ENCODE measurements around the gene ZNF616. TPM values are rescaled to one million over a fixed set of nuclear protein-coding genes. Genes with fewer than 3 reads are reported as not detected.

ZNF616 gene
- total RNA-seq, 2 donors from 2014 or later, result 3.6 to 6.2 TPM

DNA sequence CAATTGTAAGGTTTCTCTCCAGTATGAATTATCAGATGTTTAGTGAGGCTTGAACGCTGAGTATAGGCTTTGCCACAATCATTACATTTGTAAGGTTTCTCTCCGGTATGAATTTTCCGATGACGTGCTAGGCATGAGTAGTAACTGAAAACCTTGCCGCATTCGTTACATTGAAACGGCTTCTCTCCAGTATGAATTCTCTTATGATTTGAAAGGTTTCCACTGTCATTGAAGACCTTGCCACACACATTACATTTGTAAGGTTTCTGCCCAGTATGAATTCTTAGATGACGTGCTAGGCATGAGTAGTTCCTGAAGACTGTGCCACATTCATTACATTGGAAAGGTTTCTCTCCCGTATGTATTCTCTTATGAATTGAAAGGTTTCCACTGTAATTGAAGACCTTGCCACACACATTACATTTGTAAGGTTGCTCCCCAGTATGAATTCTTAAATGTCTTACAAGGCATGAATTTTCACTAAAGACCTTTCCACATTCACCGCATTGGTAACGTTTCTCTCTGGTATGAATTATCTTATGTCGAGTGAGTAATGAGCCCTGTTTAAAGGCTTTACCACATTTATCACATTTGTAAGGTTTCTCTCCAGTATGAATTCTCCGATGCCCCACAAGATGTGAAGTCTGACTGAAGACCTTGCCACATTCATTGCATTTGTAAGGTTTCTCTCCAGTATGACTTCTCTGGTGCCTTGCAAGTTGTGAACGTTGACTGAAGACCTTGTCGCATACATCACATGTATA is 16.0 kb upstream of the ZNF616 start:
- Histone ChIP-seq H3K36me3 (replicated peaks in 1 of 2; ENCODE audit: insufficient read depth in 1 of 2, low read depth in 2 of 2) (peaks cover 6 to 16% of the 10 kb centered on the region in 2 donors), H3K9me3 (peaks cover 0 to 47% (median 0%) of the 10 kb centered on the region in 3 donors), H3K4me1 (no peaks in the 10 kb centered on the region), H3K27ac (no peak overlapping the region), H3K4me3 (no peak overlapping the region), H3K27me3 (no peaks in the 10 kb centered on the region)
- ATAC-seq (no peak), DNase-seq (no peak)
- no peak for TF ChIP-seq POLR2A (IDR thresholded peaks at IDR 0.05)
- TF ChIP-seq, protein P1, sequence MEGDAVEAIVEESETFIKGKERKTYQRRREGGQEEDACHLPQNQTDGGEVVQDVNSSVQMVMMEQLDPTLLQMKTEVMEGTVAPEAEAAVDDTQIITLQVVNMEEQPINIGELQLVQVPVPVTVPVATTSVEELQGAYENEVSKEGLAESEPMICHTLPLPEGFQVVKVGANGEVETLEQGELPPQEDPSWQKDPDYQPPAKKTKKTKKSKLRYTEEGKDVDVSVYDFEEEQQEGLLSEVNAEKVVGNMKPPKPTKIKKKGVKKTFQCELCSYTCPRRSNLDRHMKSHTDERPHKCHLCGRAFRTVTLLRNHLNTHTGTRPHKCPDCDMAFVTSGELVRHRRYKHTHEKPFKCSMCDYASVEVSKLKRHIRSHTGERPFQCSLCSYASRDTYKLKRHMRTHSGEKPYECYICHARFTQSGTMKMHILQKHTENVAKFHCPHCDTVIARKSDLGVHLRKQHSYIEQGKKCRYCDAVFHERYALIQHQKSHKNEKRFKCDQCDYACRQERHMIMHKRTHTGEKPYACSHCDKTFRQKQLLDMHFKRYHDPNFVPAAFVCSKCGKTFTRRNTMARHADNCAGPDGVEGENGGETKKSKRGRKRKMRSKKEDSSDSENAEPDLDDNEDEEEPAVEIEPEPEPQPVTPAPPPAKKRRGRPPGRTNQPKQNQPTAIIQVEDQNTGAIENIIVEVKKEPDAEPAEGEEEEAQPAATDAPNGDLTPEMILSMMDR (IDR thresholded peaks at IDR 0.05), result no peak
- intact Hi-C loops (cut with DNase I), result no loop called here
- 95 to 98% methylated on average over 15 of the region's 15 CpGs for WGBS, 2 donors

DNA sequence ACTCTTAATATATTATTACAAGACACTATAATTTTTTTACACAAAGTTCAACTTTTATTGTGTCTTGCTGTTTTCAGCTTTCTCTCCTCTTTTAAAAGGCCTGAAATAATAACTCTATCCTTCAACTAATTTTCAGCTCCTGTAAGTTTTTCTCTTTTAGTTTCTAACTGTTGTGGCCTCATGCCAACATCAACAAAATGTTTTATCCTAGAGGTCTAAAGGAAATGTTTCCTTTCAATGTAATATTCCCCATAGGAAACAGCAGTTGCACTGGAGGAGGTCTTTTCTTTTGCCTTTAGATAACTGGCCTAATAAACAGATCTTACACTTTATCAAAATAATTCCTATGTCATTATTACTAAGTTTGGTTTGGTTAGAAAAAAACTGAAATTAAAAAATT is 8.5 kb upstream of the ZNF616 start:
- no peak overlapping the region for H3K4me3 ChIP-seq
- H3K27me3 ChIP-seq, result no peaks in the 10 kb centered on the region
- no peak overlapping the region for H3K27ac ChIP-seq
- H3K9me3 ChIP-seq, result no peaks in the 10 kb centered on the region
- ATAC-seq (no peak), DNase-seq (no peak)
- TF ChIP-seq, protein P1 (IDR thresholded peaks at IDR 0.05), result no peak
- TF ChIP-seq POLR2A (IDR thresholded peaks at IDR 0.05), result no peak
- H3K4me1 ChIP-seq, result no peaks in the 10 kb centered on the region
- H3K36me3 ChIP-seq (replicated peaks in 1 of 2; ENCODE audit: insufficient read depth in 1 of 2, low read depth in 2 of 2), result no peaks in the 10 kb centered on the region
- intact Hi-C loops (cut with DNase I), result no loop called here

DNA sequence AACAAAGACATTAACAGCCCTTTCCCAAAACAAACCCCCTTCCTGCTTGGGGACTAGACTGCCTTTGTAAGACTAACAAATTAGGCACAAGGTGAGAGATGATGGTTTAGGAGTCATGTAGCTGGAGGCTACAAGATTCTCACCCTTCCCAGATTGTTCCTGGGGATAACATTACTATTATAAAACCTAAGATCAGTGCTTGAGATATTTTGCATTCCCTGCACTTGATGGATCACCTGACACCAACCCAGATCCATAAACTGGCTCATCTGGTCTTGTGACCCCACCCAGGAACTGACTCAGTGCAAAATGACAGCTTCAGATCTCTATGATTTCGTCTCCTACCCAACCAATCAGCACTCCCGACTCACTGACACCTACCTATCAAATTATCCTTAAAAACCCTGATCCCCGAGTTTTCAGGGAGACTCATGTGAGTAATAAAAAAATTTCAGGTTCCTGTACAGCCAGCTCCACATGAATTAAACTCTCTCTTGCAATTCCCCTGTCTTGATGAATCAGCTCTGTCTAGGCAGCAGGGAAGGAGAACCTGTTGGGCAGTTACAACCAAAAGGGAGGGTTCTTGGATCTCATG is 2.4 kb upstream of the ZNF616 start:
- DNase-seq, result no peak
- intact Hi-C loops (cut with DNase I), result no loop called here
- H3K4me1 ChIP-seq, result peaks cover 21% of the 10 kb centered on the region
- H3K9me3 ChIP-seq, result no peaks in the 10 kb centered on the region
- no peak overlapping the region for H3K27ac ChIP-seq
- 75 to 83% methylated on average over 3 of the region's 3 CpGs for WGBS, 2 donors
- H3K4me3 ChIP-seq, result no peak overlapping the region
- ATAC-seq, result no peak
- TF ChIP-seq POLR2A (IDR thresholded peaks at IDR 0.05), result no peak
- TF ChIP-seq, protein P1 (IDR thresholded peaks at IDR 0.05), result no peak
- H3K27me3 ChIP-seq, result no peaks in the 10 kb centered on the region
- no peaks in the 10 kb centered on the region for H3K36me3 ChIP-seq (replicated peaks in 1 of 2; ENCODE audit: insufficient read depth in 1 of 2, low read depth in 2 of 2)

DNA sequence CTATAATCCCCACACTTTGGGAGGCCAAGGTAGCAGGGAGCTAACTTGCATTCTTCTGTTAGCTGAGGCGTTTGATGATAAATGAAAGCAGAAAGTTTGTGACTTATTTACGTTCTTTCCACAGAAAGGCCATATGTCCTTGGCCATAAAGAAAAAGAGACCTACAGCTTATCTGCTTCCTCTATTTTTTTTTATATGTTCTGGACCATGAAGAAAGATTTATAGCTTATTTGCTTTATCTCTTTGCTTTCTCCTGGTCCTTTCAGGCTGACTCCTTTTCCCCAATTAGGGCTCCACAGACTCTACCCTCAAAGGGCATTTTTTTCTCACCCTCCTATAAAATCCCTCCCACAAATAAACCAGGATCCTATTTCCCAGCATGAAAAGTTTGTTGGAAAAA is 1.5 kb upstream of the ZNF616 start:
- TF ChIP-seq, protein P1 (IDR thresholded peaks at IDR 0.05), result no peak
- no peak for TF ChIP-seq POLR2A (IDR thresholded peaks at IDR 0.05)
- ATAC-seq, result no peak
- 66 to 85% methylated on average over 2 of the region's 2 CpGs for WGBS, 2 donors

More for the DNA sequence above, 1.5 kb upstream of the ZNF616 start:
- no peaks in the 10 kb centered on the region for H3K27me3 ChIP-seq
- intact Hi-C loops (cut with DNase I), result no loop called here
- peaks cover 21% of the 10 kb centered on the region for H3K4me1 ChIP-seq
- H3K4me3 ChIP-seq, result no peak overlapping the region
- H3K9me3 ChIP-seq, result no peaks in the 10 kb centered on the region
- no peak for DNase-seq
- peak overlapping the region in 1 of 4 donors; percentile 94 for H3K27ac ChIP-seq
- H3K36me3 ChIP-seq (replicated peaks in 1 of 2; ENCODE audit: insufficient read depth in 1 of 2, low read depth in 2 of 2), result no peaks in the 10 kb centered on the region

Data from body of pancreas (tissue), 4 donors.